NCI-H345 treated with DMSO at 0.1 percent for 48 hours (cell line): ENCODE measurements around the gene LIN37.

ENCODE experiments used
- DNase-seq: peaks from one replicate; lab custom pipeline; 2025; ENCODE audit not compliant: unreplicated experiment; lab: John Stamatoyannopoulos, UW

LIN37 gene

GRCh38 chr19:35748106-35749020, at the start of gene LIN37:
LIN37 (plus strand) TSS chr19:35748576; CDS start chr19:35748725, 149 bp downstream.
- DNase-seq: peak; percentile 100

- peak; percentile 100 for DNase-seq
These were observed 46.0 kb upstream of the LIN37 start for GRCh38 chr19:35702223-35703012.

GRCh38 chr19:35703343-35703742, 45.0 kb upstream of the LIN37 start:
- DNase-seq: no peak

GRCh38 chr19:35704218-35704617, 44.2 kb upstream of the LIN37 start, which contains the start of gene ZBTB32:
ZBTB32 (plus strand) TSS chr19:35704558; CDS start chr19:35714627, 10,069 bp downstream.
- no peak for DNase-seq

- DNase-seq: no peak
These were observed 40.0 kb upstream of the LIN37 start for GRCh38 chr19:35708391-35708790.

- no peak for DNase-seq
These were observed 37.3 kb upstream of the LIN37 start for GRCh38 chr19:35710784-35711723.

GRCh38 chr19:35712567-35713505, 35.5 kb upstream of the LIN37 start:
- no peak for DNase-seq

- no peak for DNase-seq
These were observed 34.9 kb upstream of the LIN37 start for GRCh38 chr19:35713506-35713850.

GRCh38 chr19:35713904-35714495, 34.4 kb upstream of the LIN37 start:
- no peak for DNase-seq

- DNase-seq: no peak
These were observed 33.6 kb upstream of the LIN37 start for GRCh38 chr19:35714601-35715354.

- no peak for DNase-seq
These were observed 33.0 kb upstream of the LIN37 start for GRCh38 chr19:35715355-35715809.

- no peak for DNase-seq
These were observed 32.2 kb upstream of the LIN37 start for GRCh38 chr19:35715981-35716800.

GRCh38 chr19:35716801-35717664, 31.3 kb upstream of the LIN37 start:
- peak; percentile 89 for DNase-seq

- peak; percentile 100 for DNase-seq
These were observed 30.6 kb upstream of the LIN37 start, which contains the start of gene KMT2B for GRCh38 chr19:35717665-35718344. KMT2B (plus strand) TSS chr19:35718003; CDS start chr19:35718019, 16 bp downstream.

GRCh38 chr19:35718345-35719041, 29.9 kb upstream of the LIN37 start:
- no peak for DNase-seq
